Measurements from ENCODE around the gene PPHLN1.

DNA sequence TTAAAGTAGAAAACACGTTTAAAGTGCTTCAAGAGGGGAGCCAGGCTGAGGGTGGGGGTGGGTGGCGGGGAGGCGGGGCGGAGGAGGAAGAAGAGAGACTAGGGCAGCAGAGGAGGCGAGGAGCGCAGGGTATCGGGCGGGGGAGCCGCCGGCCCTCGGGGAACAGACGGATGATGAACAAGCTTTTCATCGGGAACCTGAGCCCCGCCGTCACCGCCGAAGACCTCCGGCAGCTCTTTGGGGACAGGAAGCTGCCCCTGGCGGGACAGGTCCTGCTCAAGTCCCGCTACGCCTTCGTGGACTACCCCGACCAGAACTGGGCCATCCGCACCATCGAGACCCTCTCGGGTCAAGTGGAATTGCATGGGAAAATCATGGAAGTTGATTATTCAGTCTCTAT is 39.2 kb upstream of the PPHLN1 start:
- TF ChIP-seq FOXM1 (IDR thresholded peaks at IDR 0.05; ENCODE audit: borderline replicate concordance): no peak
- TF ChIP-seq BHLHE40 (IDR thresholded peaks at IDR 0.05; ENCODE audit: borderline replicate concordance): no peak
